ENCODE measurements around the gene ALCAM. TPM values are rescaled to one million over a fixed set of nuclear protein-coding genes. Genes with fewer than 3 reads are reported as not detected.

ALCAM gene
- polyA plus RNA-seq, 1 of the 3 experiments (the other 2 are of a cell fraction): 58.3 TPM

- no peak for TF ChIP-seq RAD21 (IDR thresholded peaks at IDR 0.05; ENCODE audit: low read length)
- TF ChIP-seq POLR2AphosphoS5 (IDR thresholded peaks at IDR 0.05; ENCODE audit: low read depth, low read length): no peak
- no peak for TF ChIP-seq FOXJ3 (CRISPR knock-in tag; IDR thresholded peaks at IDR 0.05)
- no peak for TF ChIP-seq MAX (IDR thresholded peaks at IDR 0.05; ENCODE audit: low read depth)
- no peak for TF ChIP-seq SIN3A (IDR thresholded peaks at IDR 0.05; ENCODE audit: borderline replicate concordance, low read depth, low read length)
These were observed 78.0 kb downstream of the ALCAM start (continued) for GRCh38 chr3:105444725-105445124.

GRCh38 chr3:105448338-105448982 lies 81.8 kb downstream of the ALCAM start:
- CTCF ChIA-PET: interaction anchor here (0.5 to 1.8 kb wide), 4 partner anchors 8 to 78 kb away, joined by 3 to 6 read pairs (median 4); no protein-coding TSS in a partner anchor
- Histone ChIP-seq H3K9ac (no peak overlapping the region), H3K4me3 (ENCODE audit: low read depth in 2 of 2, low read length in 1 of 2) (no peak overlapping the region), H3K27me3 (ENCODE audit: insufficient read depth) (no peaks in the 10 kb centered on the region), H3K27ac (ENCODE audit: low read depth in 2 of 2, low read length in 1 of 2) (peak overlapping the region in 1 of 2 experiments; percentile 77; a peak in 2 of 4 replicates), H3K4me2 (0 out of 2 replicates have a peak overlapping the region, but pooled peaks have one; percentile 6), H4K20me1 (ENCODE audit: insufficient read depth) (no peaks in the 10 kb centered on the region; the same call in none of the 2 replicates), H3K9me3 (no peaks in the 10 kb centered on the region), H3F3A (replicated peaks; ENCODE audit: insufficient read depth) (peaks cover 5% of the 10 kb centered on the region), H3K36me3 (replicated peaks in 1 of 2; ENCODE audit: control insufficient read depth in 1 of 2, insufficient read depth in 2 of 2, low read length in 1 of 2) (peaks cover 0 to 19% of the 10 kb centered on the region in 2 experiments), H2AFZ (ENCODE audit: low read depth) (no peak overlapping the region), H3K9me2 (no peaks in the 10 kb centered on the region), H3K79me2 (ENCODE audit: insufficient read depth) (peaks cover 98% of the 10 kb centered on the region), H3K4me1 (ENCODE audit: control insufficient read depth in 1 of 2, insufficient read depth in 2 of 2, low read depth in 1 of 2, low read length in 1 of 2) (peaks cover 3 to 15% of the 10 kb centered on the region in 2 experiments; a peak in 2 of 4 replicates)
- no peak for TF ChIP-seq MEF2A (IDR thresholded peaks at IDR 0.05; ENCODE audit: borderline replicate concordance, low read depth)
- TF ChIP-seq MAX (IDR thresholded peaks at IDR 0.05; ENCODE audit: low read depth): no peak
- TF ChIP-seq POLR2AphosphoS5 (IDR thresholded peaks at IDR 0.05; ENCODE audit: low read depth, low read length): no peak
- TF ChIP-seq RXRA (IDR thresholded peaks at IDR 0.05; ENCODE audit: borderline replicate concordance, low read depth): no peak
- TF ChIP-seq USF2 (IDR thresholded peaks at IDR 0.05; ENCODE audit: borderline replicate concordance, low read depth, low read length): no peak
- TF ChIP-seq REST (IDR thresholded peaks at IDR 0.05; ENCODE audit: low read depth, low read length): no peak
- peak; percentile 80 for TF ChIP-seq GATA2 (CRISPR knock-in tag; IDR thresholded peaks at IDR 0.05)
- TF ChIP-seq EP300 (IDR thresholded peaks at IDR 0.05; ENCODE audit: borderline replicate concordance in 1 of 2, low read depth in 1 of 2, low read length in 1 of 2): no peak; a peak in 1 of 4 replicates
- TF ChIP-seq RCOR1 (IDR thresholded peaks at IDR 0.05; ENCODE audit: low read length): no peak
- TF ChIP-seq MXI1 (IDR thresholded peaks at IDR 0.05; ENCODE audit: low read depth, low read length): no peak
- TF ChIP-seq CHD2 (IDR thresholded peaks at IDR 0.05; ENCODE audit: low read length, partially characterized antibody): peak; percentile 58
- TF ChIP-seq NFIC (IDR thresholded peaks at IDR 0.05; ENCODE audit: borderline replicate concordance): no peak
- TF ChIP-seq ELF1 (IDR thresholded peaks at IDR 0.05): no peak
- peak; percentile 26; the same call in 1 of the 2 replicates for TF ChIP-seq TCF12 (IDR thresholded peaks at IDR 0.05)
- TF ChIP-seq FOXJ3 (CRISPR knock-in tag; IDR thresholded peaks at IDR 0.05): peak; percentile 80
- POLR2A ChIA-PET: no interaction called here
- 40% methylated on average over 4 of the region's 4 CpGs for WGBS (ENCODE audit: low lambda C conversion rate)
- DNase-seq: peak; percentile 51

All from SK-N-SH (cell line).